DMS153 (cell line): ENCODE data around the gene CUX1.
"Not testable (repeated sequence)": the region's sequence is repeated elsewhere in the genome, so short reads cannot be mapped to it uniquely, and the experiment has no call there.

Experiments
- DNase-seq: peaks from one replicate; lab custom pipeline; 2025; lab: John Stamatoyannopoulos, UW

The CUX1 gene

DNA sequence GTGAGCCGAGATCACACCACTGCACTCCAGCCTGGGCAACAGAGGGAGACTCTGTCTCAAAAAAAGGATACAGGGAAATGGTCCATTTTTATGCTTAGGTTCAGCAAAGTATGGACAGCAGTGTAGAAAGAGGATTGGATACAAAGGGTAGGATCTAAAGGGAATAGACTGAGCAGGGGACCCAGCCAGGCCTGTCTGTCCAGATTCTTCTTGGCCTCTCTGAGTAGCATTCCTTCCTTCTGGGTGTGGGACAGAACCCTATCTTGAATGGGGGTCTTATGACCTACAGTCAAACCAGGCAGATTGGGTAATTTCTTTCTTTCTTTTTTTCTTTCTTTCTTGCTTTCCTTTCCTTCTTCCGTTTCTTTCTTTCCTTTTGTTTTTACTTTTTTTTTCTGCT lies 494.9 kb downstream of the CUX1 start:
- DNase-seq = no peak

GRCh38 chr7:102313997-102314780 lies 496.8 kb downstream of the CUX1 start:
- DNase-seq = no peak

GRCh38 chr7:102317231-102318059 lies 500.0 kb downstream of the CUX1 start:
- no peak for DNase-seq

GRCh38 chr7:102318482-102318971 lies 501.1 kb downstream of the CUX1 start:
- peak; percentile 15 for DNase-seq

DNA sequence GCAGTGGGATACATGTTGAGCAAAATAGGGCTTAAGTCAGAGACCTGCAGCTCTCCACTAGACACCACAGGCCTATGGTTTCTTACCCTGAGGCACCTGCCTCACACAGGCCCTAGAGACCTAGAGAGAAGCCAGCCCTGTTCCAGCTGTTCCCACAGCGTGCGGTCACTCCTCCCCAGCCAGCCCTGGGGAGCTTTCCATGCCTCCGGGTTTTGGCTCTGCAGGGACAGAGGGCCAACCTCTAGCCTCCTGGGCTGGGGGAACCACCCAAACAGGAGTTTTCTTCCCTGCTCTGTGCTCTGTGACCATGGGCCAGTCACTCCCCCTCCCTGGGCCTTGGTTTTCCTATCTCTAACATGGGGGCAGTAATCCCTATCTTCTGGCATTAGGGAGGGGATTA lies 502.2 kb downstream of the CUX1 start:
- DNase-seq = no peak

DNA sequence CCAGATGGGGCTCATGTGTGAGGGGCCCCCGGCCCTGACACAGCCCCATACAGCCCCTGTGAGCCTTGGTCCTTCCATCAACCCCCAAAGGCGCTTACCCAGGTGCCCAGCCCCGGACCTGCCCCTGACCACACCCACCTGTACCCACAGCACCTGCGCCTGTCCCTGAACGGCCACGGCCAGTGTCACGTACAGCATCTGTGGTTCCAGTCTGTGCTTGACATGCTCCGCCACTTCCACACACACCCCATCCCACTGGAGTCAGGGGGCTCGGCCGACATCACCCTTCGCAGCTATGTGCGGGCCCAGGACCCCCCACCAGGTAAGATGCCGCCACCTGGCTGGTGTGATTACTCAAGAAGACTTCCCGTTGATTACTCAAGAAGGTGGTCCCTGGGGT lies 502.8 kb downstream of the CUX1 start:
- no peak for DNase-seq

- no peak for DNase-seq
Measured at GRCh38 chr7:102320601-102321350, 503.4 kb downstream of the CUX1 start.

- peak; percentile 14 for DNase-seq
Measured at GRCh38 chr7:102321351-102322201, 504.1 kb downstream of the CUX1 start.

GRCh38 chr7:102322202-102322715 lies 504.8 kb downstream of the CUX1 start:
- DNase-seq = no peak

DNA sequence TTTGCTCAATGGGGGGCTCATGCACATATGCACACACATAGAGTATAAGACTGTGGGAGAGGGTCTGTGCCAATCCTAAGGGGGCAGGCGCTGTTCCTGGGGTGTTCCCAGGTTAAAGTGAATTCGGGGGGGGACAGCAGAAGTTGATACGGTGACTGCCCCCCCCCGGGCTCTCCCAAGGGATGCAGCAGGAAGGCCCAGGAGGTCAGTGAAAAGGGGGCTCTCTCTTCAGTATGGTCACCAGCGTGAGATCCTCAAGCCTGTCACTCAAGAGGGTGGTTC lies 506.4 kb downstream of the CUX1 start:
- DNase-seq = no peak

DNA sequence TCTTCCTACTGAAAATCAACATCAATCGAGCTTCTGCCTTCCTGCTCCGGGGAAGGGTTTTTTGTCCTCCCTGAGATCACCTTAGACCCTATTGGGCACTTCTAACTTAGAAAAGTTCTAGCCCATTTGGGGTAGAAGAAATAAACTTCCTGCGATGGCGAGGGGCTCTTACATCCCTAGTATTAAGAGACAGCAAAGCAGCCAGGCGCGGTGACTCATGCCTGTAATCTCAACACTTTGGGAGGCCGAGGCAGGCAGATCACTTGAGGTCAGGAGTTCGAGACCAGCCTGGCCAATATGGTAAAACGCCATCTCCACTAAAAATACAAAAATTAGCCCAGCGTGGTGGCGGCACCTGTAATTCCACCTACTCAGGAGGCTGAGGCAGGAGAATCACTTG lies 507.7 kb downstream of the CUX1 start:
- not testable (repeated sequence) for DNase-seq

- no peak for DNase-seq
Measured at GRCh38 chr7:102326157-102326889, 508.9 kb downstream of the CUX1 start.

- DNase-seq = not testable (repeated sequence)
Measured at GRCh38 chr7:102327183-102327582, 509.8 kb downstream of the CUX1 start.

GRCh38 chr7:102328863-102329262 lies 511.4 kb downstream of the CUX1 start:
- DNase-seq = not testable (repeated sequence)

GRCh38 chr7:102329366-102329765 lies 511.9 kb downstream of the CUX1 start:
- DNase-seq = not testable (repeated sequence)

- not testable (repeated sequence) for DNase-seq
Measured at GRCh38 chr7:102330666-102331460, 513.4 kb downstream of the CUX1 start.
